H7 (cell line): ENCODE measurements around the gene THRAP3. TPM values are rescaled to one million over a fixed set of nuclear protein-coding genes. Genes with fewer than 3 reads are reported as not detected.

Source experiments
- DNase-seq: peaks from one replicate; pipeline ENCODE4 v3.0.0; 2012
- H3K27me3 ChIP-seq: 2 replicates; pipeline ENCODE4 v1.6.0; 2011; ENCODE audit warnings: mild to moderate bottlenecking, low read length; ENCODE audit not compliant: control insufficient read depth, insufficient read depth
- H3K36me3 ChIP-seq: replicated peaks from 2 replicates; pipeline ENCODE4 v1.5.1; 2011; ENCODE audit warnings: low read length; ENCODE audit not compliant: control insufficient read depth, insufficient read depth
- H3K4me3 ChIP-seq: 2 replicates; pipeline ENCODE4 v1.5.1; 2011; ENCODE audit warnings: low read depth, mild to moderate bottlenecking, control low read depth, low read length, moderate library complexity; ENCODE audit not compliant: insufficient read depth
- total RNA-seq: library from RNA; depleted of rRNA; stranded (reverse); fragments of >200 nt; shearing (Covaris generic); gene quantifications from 2 replicates; pipeline ENCODE4 v1.2.3, GENCODE V29; 2014

Gene THRAP3
- total RNA-seq, 1 experiment from 2014 or later: 90.7 TPM

DNA sequence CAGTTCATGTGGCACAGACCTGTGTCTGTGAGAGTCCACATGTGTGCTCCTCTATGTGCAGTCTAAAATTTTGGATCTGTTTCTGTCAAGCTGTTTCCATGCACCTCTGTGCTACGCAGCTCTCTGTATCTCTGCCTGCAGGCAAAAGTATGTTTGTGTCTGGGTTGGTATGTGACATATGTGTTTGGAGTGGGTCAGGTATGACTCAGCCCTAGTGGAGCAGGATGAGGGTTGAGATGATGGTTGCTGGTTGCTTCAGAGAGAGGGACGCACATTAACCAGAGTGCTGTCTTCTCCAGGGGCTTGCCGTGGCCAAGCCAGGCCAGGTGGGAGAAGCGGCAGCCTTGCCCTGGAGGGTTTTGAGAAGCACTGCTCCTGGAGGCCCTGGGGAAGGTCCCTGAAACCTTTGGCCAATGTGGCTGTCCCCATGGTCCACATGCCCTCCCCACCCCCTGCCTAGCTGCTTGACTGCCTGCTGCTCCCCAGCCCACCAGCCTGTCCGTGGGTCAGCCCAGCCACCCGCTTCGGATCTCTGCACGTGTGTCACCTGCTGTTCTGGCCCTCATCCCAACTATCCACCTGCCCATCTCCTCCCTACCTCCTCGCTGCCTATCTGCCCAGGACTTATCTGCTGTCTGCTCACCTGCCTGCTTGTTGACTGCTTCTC lies 103.3 kb downstream of the THRAP3 start:
- no peaks in the 10 kb centered on the region for H3K36me3 ChIP-seq
- no peak for DNase-seq
- no peak overlapping the region for H3K4me3 ChIP-seq
- peaks cover 7% of the 10 kb centered on the region for H3K27me3 ChIP-seq

DNA sequence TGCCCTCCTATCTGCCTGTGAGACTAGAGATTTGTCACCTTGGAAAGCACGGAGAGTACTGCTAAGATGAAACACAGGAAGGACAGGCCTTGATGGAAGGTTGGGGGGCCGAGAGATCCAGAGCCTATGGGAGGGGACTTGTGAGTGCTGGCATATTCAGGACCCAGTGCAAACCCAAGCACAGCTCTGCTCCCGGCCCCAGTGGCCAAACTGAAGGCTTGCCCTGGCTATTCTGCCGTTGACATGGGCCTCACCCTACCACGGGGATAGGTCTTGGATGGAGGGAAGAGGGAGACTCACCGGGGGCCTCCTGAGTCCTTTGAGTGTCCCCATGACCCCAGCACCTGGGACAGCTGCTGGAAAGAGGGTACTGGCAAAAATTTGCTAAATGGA lies 103.8 kb downstream of the THRAP3 start:
- DNase-seq: no peak
- Histone ChIP-seq H3K4me3 (no peak overlapping the region), H3K27me3 (peaks cover 3% of the 10 kb centered on the region)

DNA sequence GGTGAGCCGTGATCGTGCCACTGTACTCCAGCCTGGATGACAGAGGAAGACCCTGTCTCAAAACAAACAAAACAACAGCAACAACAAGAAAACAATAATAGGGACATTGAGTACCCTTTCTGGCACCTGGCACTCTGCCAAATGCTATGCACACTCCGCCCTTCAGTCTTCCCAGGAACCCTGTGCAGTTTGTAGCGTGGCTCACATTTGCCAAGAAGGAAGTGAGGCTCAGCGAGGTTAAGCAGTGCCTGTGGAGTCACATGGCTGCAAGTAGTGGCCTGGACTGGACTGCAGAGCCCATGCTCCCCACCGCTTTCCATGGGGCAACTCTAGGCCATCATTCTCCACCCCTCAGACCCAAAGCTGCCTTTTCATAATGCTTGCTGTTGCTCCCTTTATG lies 104.5 kb downstream of the THRAP3 start:
- H3K27me3 ChIP-seq: peaks cover 1% of the 10 kb centered on the region
- no peak overlapping the region for H3K4me3 ChIP-seq
- no peak for DNase-seq
- H3K36me3 ChIP-seq: no peaks in the 10 kb centered on the region

More for the DNA sequence above, 103.8 kb downstream of the THRAP3 start:
- H3K36me3 ChIP-seq: no peaks in the 10 kb centered on the region

DNA sequence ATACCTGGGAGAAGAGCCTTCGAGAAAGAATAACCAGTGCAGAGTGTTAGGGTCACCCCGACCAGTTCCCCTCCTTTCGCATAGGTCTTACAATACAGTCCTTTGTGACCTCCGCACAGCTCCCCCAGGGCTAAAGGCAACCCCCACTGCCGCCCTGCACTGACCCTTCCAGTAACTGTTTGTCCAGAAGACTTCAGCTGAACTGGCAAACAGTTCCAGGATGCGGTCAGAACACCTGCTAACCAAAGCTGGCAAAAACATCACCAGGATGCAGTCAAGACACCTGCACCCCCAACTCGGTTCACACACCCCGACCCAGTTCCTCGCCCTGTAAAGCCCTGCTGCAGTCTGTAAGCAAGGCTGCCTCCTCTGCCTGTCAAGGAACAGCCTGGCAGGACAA lies 105.6 kb downstream of the THRAP3 start:
- no peak for DNase-seq
- H3K27me3 ChIP-seq: peaks cover 1% of the 10 kb centered on the region
- no peaks in the 10 kb centered on the region for H3K36me3 ChIP-seq
- no peak overlapping the region for H3K4me3 ChIP-seq

DNA sequence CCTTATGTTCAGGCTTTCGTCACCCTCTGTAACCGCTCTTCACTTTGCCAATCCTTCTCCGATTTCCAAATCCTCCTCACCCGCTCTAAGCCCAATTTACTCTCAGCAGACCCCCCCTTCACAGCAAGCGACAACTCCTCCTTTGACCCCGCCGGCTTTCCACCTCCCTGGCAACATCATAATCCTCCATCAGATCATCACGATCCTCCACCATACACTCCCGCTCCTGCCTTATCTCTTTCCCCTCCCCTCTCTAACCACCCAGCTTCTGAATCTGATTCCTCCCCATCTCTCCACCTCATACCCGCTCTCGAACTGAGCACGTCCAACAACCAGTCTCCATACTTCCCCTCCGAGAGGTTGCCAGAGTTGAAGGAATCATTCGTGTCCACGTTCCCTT lies 106.7 kb downstream of the THRAP3 start:
- no peak overlapping the region for H3K4me3 ChIP-seq
- H3K27me3 ChIP-seq: peaks cover 1% of the 10 kb centered on the region
- DNase-seq: no peak
- no peaks in the 10 kb centered on the region for H3K36me3 ChIP-seq

DNA sequence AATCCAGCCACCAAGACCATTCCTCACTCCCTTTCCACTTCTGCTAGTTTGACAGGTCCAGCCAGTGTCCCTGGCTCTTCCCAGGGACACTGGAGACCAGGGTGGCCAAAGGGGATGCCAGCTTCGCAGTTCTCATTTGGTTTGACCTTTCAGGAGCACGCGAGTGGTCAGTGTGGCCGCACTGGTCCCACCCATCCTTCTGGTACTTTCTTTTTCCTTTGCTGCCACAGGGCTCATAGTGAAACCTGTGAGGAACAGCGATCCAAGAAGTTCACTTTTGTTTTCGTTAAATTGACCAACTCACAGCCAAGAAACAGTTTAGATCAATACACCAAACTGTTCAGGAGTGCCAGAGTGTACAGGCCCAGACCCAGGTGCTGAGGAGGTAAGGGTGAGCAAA lies 113.6 kb downstream of the THRAP3 start:
- no peak overlapping the region for H3K4me3 ChIP-seq
- no peak for DNase-seq
- peaks cover 4% of the 10 kb centered on the region; the same call in 1 of the 2 replicates for H3K36me3 ChIP-seq
- no peaks in the 10 kb centered on the region; the same call in 1 of the 2 replicates for H3K27me3 ChIP-seq

DNA sequence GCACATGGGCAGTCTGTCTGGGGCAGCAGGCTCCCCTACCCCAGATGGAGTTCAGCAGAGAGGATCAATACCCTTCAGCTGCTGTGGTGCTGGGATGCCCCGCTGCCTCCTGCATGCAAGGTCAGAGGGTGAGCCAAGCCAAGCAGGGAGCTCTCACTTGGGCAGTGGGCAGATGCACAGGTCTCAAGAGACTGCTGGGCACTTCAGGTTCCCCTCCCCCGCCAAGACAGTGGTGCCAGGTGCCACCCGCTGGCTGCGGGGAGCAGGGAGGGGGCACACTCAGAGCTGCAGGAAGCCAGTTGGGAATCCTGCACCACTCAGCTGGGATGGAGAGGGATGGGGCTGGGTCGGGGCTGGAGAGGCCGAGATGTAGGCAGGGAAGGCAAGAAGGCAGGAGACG lies 115.0 kb downstream of the THRAP3 start:
- Histone ChIP-seq H3K27me3 (no peaks in the 10 kb centered on the region; the same call in 1 of the 2 replicates), H3K4me3 (no peak overlapping the region)

DNA sequence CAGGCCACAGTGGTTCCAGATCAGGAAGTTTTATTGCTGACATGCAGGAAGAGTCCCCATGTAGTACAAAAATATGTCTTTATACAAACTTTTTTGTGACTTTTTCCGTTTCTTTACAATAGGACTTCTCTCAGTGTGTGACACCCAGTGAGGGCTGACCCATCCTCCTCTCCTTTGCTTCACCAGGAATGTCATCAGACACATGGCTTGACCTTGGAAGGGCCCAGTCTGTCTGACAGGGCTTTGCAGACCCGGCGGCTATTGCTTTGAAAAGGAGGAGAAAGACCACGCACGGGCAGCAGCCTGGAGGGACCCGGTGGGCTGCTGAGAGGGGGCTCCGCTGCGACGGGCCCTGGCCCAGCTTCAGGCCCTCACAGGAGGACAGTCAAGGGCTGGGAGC lies 115.4 kb downstream of the THRAP3 start:
- Histone ChIP-seq H3K36me3 (peaks cover 10% of the 10 kb centered on the region), H3K27me3 (no peaks in the 10 kb centered on the region), H3K4me3 (no peak overlapping the region)
- DNase-seq: no peak

More for the DNA sequence above, 115.0 kb downstream of the THRAP3 start:
- no peak for DNase-seq
- peaks cover 10% of the 10 kb centered on the region for H3K36me3 ChIP-seq

DNA sequence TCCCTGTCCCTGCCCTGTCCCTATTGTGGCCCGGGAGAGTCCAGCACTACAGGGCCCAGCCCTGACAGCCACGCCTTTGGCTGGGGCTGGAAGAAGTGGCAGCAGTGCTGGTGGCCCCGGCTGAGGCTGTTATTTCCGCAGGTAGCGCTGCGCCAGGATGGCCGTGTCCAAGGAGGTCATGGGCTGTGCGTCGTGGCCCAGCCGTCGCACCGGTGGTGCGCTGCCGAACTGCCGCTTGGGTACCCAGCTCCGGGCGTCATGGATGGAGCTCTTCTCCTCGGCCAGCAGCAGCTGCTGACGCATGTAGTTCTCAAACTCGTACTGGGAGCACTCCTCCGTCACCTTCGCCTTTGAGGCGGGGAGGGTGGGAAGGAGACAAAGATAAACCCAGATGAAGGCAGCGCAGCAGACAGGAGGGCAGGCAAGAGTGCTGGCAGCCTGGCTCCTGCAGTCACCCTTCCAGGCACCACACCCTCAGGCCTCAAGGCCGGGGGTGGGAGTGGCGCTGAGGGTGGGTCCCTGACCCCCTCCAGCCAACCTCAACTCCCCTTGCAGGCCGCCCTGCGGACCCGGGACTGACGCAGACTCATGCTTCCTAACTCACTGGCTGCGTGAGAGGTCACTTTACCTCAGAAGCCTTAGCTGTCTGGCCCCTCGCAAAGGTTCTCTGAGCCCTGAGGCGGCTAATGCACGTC lies 117.5 kb downstream of the THRAP3 start:
- H3K36me3 ChIP-seq: peaks cover 15% of the 10 kb centered on the region
- no peaks in the 10 kb centered on the region for H3K27me3 ChIP-seq
- H3K4me3 ChIP-seq: no peak overlapping the region
- DNase-seq: no peak

DNA sequence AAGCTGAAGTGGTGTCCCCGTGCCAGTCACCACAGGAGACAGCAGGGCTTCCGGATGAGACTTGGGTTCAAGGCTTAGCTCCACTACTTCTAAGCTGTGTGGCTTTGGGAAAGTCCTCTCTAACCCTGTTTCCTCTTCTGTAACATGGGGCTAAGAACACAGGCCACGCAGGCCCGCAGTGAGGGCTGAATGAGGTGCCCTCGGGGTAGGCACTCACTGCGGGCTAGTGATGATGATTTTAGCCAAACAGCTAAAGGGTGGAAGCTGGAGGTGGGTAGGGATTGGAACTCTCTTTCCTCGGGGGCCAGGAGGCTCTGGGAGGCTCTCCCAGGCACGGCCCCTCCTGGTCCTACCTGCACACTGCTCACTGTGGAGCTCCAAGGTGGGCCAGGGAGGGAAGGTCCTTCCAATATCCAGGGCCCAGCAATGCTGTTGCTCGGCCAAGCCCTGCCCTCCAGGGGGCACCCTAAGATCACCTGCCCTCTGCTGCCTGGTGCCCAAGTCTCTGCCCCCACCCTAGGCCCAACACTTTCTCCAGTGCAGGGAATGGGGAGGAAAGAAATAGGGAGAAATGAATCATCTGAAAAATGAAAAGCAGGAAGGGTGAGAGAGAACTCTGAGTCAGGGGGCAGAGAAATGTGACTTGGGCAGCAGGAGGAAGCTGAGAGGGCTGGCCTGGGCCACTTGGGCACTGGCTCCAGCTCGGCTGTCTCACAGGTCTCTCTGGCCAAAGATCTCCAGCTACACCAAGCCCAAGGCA lies 118.4 kb downstream of the THRAP3 start:
- DNase-seq: peak; percentile 91
- Histone ChIP-seq H3K27me3 (no peaks in the 10 kb centered on the region), H3K36me3 (peaks cover 16% of the 10 kb centered on the region), H3K4me3 (no peak overlapping the region)

DNA sequence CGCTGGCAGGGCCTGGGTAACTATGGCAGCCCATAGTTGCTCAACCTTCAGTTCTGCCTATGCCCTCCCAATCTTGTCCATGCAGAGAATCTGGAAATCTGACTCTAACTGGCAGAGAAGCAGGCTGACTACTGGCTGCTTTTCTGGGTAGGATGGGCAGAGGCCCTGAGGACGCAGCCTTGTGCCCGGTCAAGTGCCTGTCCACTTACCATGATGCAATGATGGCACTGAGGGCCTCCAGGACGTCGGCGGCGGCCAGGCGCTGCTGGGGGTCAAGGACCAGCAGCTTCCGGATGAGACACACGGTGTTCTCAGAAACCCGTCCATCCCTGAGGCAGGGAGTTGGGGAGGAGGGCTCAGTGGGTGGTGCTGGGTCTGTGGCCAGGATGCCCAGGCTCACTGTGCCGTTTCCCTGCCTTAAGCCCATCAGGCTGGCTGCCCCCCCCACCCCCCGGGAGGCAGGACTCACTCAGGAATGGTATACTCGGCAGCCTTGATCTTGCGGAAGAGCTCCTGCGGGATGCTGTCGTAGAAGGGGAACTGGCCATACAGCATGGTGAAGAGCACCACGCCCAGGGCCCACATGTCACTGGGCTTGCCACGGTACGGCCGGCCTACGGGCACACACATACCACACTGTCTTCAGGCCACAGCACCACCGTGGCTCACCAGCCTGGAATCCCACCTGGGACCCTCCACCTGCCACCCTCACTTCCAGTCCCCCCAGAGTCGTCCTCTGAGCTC lies 119.6 kb downstream of the THRAP3 start:
- no peak for DNase-seq
- no peak overlapping the region for H3K4me3 ChIP-seq
- H3K27me3 ChIP-seq: no peaks in the 10 kb centered on the region
- peaks cover 23% of the 10 kb centered on the region for H3K36me3 ChIP-seq

DNA sequence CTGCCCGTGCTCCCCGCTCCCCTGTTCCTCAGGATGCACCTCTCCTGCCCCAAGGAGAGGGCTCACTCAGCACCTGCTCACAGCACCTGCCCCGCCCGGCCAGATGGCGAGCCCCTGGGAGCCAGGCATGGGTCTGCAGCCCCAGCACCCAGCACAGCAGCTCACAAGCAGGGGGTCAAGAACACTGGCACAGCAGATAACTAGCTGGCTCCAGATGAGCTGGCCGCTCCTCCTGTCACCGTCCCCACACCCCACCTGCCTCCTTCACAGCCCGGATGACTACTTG lies 120.1 kb downstream of the THRAP3 start:
- H3K27me3 ChIP-seq: no peaks in the 10 kb centered on the region
- H3K36me3 ChIP-seq: peaks cover 26% of the 10 kb centered on the region
- no peak overlapping the region for H3K4me3 ChIP-seq
- no peak for DNase-seq

DNA sequence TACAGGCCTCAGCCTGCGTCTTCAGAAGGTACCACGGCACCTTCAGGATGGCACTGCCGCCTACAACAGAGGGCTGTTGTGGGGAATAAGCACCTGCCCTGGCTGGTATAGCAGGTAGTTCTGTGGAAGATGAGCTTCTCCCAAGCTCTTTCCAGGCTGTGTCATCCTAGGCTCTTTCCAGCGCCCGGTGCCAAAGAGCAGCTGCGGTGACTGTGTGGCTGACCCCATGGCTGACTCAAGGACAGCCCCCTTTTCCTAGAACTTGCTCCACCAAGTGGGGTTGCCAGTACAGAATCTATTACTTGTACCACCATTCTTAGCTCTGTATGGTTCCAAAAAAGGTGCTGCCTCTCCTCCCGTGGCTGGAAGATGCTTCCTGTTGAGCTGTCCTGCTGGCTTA lies 121.1 kb downstream of the THRAP3 start:
- Histone ChIP-seq H3K4me3 (no peak overlapping the region), H3K27me3 (no peaks in the 10 kb centered on the region), H3K36me3 (peaks cover 27% of the 10 kb centered on the region)
- no peak for DNase-seq

DNA sequence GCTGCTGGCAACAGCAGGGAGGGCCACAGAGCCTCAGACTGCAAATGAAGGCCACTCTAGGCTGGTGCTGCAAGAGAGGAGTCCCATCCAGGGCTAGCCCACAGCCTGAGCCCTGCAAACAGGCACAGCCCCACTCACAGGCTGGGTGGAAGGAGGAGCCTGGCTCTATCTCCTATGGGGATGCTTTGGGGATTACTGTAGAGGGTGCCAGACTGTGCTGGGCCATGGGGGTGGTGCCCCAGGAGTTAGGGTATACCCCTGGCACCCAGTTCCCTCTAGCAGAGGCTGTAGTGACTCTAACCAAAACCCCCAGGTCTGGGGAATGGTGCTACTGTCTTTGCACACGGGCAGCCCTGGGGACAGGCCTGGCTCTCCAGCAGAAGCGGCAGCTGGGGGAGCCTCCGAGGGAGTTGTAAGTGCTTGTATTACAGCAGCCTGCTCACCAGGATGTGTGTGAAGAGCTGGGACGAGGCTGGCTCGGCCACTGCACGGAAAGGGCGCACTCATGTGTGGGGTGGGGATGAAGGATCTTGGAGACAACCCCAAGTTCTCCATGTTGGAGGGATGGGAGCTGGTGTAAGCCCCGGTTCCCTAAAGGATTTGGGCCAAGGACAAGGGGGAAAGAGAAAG lies 122.6 kb downstream of the THRAP3 start:
- Histone ChIP-seq H3K4me3 (no peak overlapping the region), H3K36me3 (peaks cover 23% of the 10 kb centered on the region)
- DNase-seq: no peak

More for the DNA sequence above, 122.6 kb downstream of the THRAP3 start:
- H3K27me3 ChIP-seq: no peaks in the 10 kb centered on the region
